ENCODE data around the gene KNDC1. TPM values are rescaled to one million over a fixed set of nuclear protein-coding genes. Genes with fewer than 3 reads are reported as not detected.

The KNDC1 gene
- total and polyA plus RNA-seq, 10 of the 15 experiments (the other 5 are each of a cell fraction or from before 2014, with no cell fraction given) = 0.03 to 0.11 (median 0.05) TPM; not detected in 7

DNA sequence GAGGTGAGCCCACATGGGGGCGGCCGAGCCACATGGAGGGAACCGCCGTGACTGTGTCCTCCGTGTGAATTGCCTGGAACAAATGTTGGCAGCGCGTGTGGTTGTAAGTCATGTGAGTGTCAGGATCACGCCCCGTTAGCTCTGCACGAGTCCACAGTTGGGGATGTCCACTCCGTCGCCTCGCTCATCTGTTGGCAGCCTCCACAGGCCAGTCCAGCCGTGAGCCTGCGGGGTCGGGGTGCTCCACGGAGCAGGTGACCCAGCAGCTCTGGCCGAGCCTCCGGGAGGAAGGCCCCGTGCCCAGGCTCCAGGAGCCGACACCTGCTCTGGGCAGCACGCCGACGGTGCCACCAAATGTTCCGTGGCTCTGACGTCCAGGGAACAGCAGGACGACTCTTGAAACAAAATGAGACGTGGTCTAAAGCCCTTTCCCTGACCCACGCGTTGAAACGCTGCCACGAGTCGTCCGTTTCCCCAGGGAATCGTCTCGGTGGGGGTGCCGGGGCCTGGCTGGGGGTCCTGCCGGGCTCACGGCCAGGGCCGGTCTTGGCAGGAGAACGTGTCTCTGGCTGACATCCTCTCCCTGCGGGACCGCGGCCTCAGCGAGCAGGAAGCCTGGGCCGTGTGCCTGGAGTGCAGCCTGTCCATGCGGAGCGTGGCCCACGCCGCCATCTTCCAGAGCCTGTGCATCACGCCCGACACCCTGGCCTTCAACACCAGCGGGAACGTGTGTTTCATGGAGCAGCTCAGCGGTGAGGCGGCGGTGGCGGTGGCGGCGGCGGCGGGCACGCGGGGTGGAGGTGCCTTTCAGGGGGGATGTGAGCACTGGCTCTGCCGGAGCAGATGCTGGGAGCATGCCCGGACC lies 7.0 kb downstream of the KNDC1 start (continued):
- TF ChIP-seq, protein P1, sequence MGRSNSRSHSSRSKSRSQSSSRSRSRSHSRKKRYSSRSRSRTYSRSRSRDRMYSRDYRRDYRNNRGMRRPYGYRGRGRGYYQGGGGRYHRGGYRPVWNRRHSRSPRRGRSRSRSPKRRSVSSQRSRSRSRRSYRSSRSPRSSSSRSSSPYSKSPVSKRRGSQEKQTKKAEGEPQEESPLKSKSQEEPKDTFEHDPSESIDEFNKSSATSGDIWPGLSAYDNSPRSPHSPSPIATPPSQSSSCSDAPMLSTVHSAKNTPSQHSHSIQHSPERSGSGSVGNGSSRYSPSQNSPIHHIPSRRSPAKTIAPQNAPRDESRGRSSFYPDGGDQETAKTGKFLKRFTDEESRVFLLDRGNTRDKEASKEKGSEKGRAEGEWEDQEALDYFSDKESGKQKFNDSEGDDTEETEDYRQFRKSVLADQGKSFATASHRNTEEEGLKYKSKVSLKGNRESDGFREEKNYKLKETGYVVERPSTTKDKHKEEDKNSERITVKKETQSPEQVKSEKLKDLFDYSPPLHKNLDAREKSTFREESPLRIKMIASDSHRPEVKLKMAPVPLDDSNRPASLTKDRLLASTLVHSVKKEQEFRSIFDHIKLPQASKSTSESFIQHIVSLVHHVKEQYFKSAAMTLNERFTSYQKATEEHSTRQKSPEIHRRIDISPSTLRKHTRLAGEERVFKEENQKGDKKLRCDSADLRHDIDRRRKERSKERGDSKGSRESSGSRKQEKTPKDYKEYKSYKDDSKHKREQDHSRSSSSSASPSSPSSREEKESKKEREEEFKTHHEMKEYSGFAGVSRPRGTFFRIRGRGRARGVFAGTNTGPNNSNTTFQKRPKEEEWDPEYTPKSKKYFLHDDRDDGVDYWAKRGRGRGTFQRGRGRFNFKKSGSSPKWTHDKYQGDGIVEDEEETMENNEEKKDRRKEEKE (IDR thresholded peaks at IDR 0.05) = no peak
- TF ChIP-seq JUNB (IDR thresholded peaks at IDR 0.05) (no peak), PML (IDR thresholded peaks at IDR 0.05; ENCODE audit: low read length) (no peak)
- TF ChIP-seq, protein P2, sequence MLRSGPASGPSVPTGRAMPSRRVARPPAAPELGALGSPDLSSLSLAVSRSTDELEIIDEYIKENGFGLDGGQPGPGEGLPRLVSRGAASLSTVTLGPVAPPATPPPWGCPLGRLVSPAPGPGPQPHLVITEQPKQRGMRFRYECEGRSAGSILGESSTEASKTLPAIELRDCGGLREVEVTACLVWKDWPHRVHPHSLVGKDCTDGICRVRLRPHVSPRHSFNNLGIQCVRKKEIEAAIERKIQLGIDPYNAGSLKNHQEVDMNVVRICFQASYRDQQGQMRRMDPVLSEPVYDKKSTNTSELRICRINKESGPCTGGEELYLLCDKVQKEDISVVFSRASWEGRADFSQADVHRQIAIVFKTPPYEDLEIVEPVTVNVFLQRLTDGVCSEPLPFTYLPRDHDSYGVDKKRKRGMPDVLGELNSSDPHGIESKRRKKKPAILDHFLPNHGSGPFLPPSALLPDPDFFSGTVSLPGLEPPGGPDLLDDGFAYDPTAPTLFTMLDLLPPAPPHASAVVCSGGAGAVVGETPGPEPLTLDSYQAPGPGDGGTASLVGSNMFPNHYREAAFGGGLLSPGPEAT (IDR thresholded peaks at IDR 0.05; ENCODE audit: low read depth) = no peak
- TF ChIP-seq, protein P3, sequence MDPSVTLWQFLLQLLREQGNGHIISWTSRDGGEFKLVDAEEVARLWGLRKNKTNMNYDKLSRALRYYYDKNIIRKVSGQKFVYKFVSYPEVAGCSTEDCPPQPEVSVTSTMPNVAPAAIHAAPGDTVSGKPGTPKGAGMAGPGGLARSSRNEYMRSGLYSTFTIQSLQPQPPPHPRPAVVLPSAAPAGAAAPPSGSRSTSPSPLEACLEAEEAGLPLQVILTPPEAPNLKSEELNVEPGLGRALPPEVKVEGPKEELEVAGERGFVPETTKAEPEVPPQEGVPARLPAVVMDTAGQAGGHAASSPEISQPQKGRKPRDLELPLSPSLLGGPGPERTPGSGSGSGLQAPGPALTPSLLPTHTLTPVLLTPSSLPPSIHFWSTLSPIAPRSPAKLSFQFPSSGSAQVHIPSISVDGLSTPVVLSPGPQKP (IDR thresholded peaks at IDR 0.05; ENCODE audit: low read depth, low read length) = no peak
- TF ChIP-seq, protein P4, sequence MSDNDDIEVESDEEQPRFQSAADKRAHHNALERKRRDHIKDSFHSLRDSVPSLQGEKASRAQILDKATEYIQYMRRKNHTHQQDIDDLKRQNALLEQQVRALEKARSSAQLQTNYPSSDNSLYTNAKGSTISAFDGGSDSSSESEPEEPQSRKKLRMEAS (IDR thresholded peaks at IDR 0.05; ENCODE audit: low read depth, low read length) = no peak
